ENCODE results near the gene NUDT9.

DNA sequence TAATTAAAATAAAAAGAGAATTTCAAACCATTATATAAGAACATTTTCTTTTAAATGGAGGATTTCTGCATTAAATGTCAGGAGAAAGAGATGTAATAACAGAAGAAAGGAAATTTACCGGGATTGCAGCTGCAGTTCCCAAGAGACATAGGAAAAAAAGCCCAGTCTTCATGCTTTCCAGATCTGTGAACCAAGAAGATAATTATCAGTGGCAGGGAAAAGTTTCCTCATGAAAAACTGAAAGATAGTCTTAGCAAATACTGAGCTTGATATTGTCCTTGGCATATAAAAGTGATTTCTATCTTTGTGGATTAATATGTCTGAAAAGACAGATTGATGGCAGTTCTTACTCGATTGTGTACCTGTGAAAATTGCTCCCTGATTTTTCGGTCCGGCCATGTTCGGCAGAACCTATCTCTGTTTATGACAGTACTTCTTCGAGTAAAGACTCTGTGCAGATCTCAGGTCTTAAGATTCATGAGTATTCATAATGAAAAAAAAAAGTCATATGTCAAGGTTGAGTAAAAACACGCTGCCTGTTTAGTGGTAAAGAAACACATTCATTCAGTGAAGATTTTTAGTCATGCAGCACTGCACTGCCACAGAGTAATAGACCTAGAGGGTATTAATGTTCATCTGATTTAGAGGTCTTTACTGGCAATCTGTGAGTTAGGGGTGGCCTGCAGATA is 77.2 kb downstream of the NUDT9 start:
- TF ChIP-seq EZH2 (IDR thresholded peaks at IDR 0.05): no peak
- no peak for TF ChIP-seq CTCF (IDR thresholded peaks at IDR 0.05)
- TF ChIP-seq EZH2phosphoT487 (IDR thresholded peaks at IDR 0.05): no peak
